Loucy (cell line): ENCODE measurements around the gene DENND2A.

ENCODE experiments used
- EZH2phosphoT487 ChIP-seq: fragments of 200-600 bp; IDR thresholded peaks from 2 replicates; pipeline ENCODE4 v1.6.1; 2018; ENCODE audit warnings: antibody characterized with exemption, mild to moderate bottlenecking, moderate library complexity, borderline replicate concordance
- TF ChIP-seq, protein P1 (sequence below): fragments of 200-600 bp; sonication (generic); conservative IDR thresholded peaks from 2 replicates; pipeline ENCODE4 v1.5.1; 2014; ENCODE audit warnings: mild to moderate bottlenecking, antibody characterized with exemption, low read length

DNA sequence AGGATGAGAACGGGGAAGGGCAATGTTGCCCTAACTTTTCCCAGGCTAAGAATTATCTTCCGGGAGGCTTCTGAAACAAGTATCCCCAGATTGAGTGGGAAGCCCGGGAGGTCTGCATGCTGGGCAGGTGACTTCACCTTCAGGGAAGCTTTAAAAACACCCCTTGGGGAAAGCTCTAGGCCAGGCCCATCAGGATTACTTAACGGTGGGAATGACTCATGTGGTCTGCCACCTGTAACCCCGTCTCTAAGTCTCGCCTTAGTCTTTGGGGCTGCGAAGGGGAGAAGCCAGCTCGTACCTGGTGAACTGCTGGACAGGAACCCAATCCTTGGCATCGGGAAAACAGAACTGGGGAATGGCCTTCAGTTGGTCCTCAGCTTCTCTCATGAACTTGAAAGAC lies 81.2 kb downstream of the DENND2A start:
- TF ChIP-seq, protein P1, sequence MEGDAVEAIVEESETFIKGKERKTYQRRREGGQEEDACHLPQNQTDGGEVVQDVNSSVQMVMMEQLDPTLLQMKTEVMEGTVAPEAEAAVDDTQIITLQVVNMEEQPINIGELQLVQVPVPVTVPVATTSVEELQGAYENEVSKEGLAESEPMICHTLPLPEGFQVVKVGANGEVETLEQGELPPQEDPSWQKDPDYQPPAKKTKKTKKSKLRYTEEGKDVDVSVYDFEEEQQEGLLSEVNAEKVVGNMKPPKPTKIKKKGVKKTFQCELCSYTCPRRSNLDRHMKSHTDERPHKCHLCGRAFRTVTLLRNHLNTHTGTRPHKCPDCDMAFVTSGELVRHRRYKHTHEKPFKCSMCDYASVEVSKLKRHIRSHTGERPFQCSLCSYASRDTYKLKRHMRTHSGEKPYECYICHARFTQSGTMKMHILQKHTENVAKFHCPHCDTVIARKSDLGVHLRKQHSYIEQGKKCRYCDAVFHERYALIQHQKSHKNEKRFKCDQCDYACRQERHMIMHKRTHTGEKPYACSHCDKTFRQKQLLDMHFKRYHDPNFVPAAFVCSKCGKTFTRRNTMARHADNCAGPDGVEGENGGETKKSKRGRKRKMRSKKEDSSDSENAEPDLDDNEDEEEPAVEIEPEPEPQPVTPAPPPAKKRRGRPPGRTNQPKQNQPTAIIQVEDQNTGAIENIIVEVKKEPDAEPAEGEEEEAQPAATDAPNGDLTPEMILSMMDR, result no peak
- TF ChIP-seq EZH2phosphoT487, result no peak
